ENCODE measurements around the gene CHERP.

DNA sequence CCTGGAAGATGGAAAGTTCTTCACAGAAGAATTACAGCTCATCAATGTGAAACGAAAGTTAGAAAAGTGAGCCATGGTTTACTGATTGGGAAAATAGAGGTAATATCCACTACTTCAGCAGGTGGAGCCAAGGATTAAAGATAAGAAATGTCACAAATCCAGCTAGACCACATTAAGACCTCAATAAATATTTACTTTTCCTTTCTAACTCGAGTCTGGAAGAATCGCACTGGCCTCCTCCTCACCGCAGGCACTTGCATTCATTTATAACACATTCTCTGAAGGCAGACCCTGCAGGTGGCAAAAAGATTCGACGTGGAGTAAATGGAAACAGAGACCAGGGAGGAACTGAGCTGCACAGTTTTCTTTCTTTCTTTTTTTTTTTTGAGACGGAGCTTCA, 22.6 kb upstream of the CHERP start:
- TF ChIP-seq, protein P1, sequence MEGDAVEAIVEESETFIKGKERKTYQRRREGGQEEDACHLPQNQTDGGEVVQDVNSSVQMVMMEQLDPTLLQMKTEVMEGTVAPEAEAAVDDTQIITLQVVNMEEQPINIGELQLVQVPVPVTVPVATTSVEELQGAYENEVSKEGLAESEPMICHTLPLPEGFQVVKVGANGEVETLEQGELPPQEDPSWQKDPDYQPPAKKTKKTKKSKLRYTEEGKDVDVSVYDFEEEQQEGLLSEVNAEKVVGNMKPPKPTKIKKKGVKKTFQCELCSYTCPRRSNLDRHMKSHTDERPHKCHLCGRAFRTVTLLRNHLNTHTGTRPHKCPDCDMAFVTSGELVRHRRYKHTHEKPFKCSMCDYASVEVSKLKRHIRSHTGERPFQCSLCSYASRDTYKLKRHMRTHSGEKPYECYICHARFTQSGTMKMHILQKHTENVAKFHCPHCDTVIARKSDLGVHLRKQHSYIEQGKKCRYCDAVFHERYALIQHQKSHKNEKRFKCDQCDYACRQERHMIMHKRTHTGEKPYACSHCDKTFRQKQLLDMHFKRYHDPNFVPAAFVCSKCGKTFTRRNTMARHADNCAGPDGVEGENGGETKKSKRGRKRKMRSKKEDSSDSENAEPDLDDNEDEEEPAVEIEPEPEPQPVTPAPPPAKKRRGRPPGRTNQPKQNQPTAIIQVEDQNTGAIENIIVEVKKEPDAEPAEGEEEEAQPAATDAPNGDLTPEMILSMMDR (IDR thresholded peaks at IDR 0.05; ENCODE audit: low read length) = no peak
- TF ChIP-seq EZH2 (IDR thresholded peaks at IDR 0.05; ENCODE audit: borderline replicate concordance, low read length) = no peak
